Breast epithelium (tissue), 3 donors: ENCODE results near the gene BDKRB2.

Experiments used
- CTCF ChIP-seq, 3 donors: fragments of 450-650 bp; IDR thresholded peaks; one replicate each; pipeline ENCODE4 v1.5.1; 2016 to 2017; ENCODE audit warnings: antibody characterized with exemption in 3 of 3, mild to moderate bottlenecking in 3 of 3, moderate library complexity in 3 of 3
- POLR2A ChIP-seq: fragments of 450-650 bp; IDR thresholded peaks from one replicate; pipeline ENCODE4 v1.6.1; 2016; ENCODE audit warnings: antibody characterized with exemption, mild to moderate bottlenecking, moderate library complexity
- POLR2AphosphoS5 ChIP-seq, 3 donors: sonication (generic); formaldehyde crosslinking; IDR thresholded peaks; one replicate each; pipeline ENCODE4 v1.6.1; 2017; ENCODE audit warnings: antibody characterized with exemption in 3 of 3

DNA sequence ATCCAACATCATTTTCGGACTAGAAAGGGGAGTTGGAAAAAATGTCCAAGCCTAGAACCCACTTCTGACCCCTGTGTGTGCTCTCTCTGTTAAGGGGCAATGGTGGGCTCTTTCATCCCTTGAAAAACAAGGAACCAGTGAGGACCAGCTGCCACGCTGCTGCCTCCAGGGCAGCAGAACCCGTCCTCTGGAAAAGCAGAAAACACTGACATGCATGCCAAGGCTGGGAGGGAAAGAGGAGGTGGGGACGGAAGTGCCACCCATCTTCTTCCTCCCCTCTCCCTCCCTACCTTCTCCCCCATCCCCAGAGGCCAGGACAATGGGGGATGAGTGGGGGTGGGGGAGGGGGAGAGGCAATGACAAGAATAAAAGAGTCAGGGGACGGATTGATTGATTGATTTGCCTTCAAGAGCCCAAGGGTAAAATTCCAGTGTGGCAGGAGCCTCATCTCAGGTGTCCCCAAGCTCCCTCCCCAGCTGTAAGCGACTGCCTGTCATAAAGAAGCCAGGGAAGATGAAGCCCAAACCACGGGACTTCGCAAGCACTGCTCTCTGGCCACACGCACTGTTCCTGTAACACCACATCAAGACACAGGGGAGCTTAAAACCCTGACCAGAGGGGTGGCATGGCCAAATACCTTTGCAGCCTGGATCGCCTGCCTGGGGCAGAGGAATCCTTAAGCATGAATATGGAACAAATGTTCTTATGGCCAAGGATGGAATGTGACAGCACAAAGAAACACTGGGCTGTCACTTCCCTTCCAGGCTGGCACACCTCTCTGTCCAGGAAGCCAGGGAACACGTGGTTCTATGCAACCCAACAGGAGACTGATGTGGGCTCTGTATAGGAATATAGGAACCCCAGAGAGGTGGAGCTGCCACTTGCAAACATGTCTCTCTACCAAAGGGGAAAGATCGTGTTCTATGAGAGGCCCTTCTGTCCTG lies 38.9 kb upstream of the BDKRB2 start:
- TF ChIP-seq CTCF (IDR thresholded peaks at IDR 0.05) = no peak
- no peak for TF ChIP-seq POLR2AphosphoS5 (IDR thresholded peaks at IDR 0.05)
- no peak for TF ChIP-seq POLR2A
